ENCODE data around the gene ZG16B. TPM values are rescaled to one million over a fixed set of nuclear protein-coding genes. Genes with fewer than 3 reads are reported as not detected.

The ZG16B gene
- total RNA-seq, 1 donor from 2014 or later, result not detected

DNA sequence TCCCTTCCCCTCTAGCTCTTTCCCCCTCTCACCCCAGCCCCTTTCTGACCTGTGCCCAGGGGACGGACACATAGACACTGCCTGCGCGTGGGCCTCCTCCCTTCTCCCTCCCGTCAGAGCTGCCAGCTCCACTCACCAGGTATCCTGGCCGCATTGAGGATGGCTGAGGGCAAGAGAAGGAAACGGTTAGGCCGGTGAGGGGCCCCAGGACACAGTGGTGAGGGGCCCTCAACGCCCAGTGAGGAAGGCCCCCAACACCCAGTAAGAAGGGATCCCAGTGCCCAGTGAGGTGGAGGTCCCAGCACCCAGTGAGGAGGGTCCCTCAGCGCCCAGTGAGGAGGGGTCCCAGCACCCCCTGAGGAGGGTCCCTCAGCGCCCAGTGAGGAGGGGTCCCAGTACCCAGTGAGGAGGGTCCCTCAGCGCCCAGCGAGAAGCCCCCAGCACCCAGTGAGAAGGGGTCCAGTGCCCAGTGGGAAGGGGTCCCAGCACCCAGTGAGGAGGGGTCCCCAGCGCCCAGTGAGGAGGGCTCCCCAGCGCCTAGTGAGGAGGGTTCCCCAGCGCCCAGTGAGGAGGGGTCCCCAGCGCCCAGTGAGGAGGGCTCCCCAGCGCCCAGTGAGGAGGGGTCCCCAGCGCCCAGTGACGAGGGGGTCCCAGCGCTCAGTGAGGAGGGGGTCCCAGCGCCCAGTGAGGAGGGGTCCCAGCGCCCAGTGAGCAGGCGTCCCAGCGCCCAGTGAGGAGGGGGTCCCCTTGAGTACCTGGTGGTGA lies 26.8 kb downstream of the ZG16B start:
- intact Hi-C loops (cut with DNase I), result no loop called here
- DNase-seq (ENCODE audit: low spot score), result peak; percentile 54

DNA sequence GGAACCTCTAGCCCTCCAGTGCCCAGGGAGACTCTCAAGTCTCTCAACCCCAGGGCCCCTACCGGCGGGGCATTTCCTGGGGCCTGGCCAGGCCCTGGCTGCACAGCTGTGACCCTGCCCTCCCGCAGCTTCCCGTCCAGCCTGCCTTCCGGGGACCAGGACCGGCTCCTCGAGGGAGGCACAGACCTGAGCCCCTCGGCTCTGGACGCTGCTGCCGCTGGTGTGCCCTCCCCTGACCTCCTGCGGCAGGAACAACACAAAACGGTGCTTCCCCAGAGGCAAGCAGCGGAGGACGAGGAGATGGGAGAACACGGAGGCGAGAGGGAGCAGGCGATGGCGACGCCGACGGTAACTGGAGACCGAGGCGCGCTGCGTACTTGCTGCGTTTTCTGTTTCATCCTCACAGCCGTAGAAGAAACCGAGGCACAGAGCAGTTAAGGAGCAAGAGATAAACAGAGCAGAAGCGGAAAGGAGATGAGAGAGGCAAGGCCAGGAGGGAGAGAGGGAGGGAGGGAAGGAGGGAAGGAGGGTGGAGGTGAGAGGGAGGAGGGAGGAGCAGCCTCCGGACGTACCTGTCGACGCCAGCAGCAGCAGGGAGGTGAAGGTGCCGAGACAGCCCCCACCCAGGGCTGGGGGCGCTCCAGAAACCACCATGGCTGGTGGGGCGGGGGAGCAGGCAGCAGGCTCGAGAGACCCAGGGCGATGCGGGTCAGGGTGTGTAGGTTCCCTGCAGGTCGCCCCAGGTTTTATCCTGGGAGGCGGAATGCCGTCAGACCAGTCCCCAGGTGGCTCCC lies 27.5 kb downstream of the ZG16B start, which contains the start of gene PRSS22:
Gene PRSS22, minus strand, starts transcription at position 720 of the 794 bp plus-strand sequence. Its CDS starts 66 bp downstream, at position 654.
- intact Hi-C loops (cut with DNase I), result no loop called here
- DNase-seq (ENCODE audit: low spot score), result peak; percentile 56

DNA sequence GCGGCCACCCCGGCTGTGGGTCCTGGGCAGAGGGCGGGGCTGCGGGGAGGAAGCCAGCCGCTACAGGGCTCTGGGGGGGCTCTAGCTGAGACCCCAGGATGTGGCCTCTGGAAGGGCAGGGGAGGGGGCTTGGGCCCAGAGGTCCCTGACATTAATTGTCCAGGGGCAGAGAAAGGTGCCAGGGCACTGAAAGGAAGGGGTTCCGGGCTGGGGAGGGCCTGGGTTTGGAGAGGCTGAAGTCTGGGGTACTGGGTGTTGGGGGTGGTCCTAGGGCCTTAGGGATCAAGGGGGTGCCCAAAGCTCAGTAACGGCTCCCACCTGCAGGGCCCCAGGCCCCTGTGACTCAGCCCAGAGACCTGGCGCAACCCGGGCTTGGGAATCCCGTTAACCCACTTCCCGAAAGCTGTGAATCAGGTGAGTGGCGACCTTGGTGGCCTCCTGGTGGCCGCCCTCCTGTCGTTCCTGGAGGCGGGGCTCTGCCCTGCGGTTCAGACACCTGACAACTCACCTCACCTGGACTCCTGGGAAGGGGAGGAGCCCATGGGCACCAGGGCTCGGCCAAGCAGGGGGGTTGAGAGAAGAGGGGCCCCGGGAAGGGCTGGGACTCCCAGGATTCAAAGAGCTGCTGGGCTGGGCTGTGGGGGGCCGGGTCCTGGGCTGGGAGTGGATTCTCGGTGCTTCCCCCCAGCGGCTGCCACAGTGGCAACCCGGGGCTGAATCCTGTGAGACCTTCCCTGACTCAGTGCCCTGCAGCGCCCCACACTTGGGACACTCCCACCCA lies 28.3 kb downstream of the ZG16B start:
- peak; percentile 69 for DNase-seq (ENCODE audit: low spot score)
- intact Hi-C loops (cut with DNase I), result no loop called here

DNA sequence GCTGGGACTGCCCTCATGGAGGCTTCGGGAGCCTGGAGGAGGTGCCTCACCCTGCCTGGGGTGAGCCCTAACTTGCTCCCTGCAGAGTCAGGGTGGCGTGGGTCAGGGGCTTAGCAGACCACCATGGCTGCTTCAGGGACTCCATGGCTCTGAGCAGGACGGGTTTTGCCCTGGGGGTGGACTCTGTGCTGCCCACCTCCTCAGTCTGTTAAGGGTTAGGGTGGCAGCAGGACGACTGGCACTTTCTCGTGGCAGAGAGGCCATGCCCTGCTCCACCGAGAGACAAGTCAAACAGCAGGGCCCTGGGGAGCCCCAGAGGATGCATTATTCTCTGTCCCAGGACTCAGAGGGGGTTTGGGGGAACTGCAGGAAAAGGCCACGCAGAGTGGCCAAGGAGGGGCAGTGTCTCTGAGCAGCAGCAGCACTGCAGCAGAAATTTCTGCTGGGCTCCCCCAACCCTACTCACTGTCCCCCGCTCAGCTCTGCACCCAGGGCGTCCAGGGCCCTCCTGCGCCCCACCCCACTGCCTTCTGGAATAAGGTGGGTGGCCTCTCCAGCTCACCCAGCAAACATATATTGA lies 29.7 kb downstream of the ZG16B start:
- intact Hi-C loops (cut with DNase I), result loop anchor here (10.0 kb wide), 1 partner anchor 135 kb away; the partner anchor contains the start of gene PRSS27
- peak; percentile 71 for DNase-seq (ENCODE audit: low spot score)

DNA sequence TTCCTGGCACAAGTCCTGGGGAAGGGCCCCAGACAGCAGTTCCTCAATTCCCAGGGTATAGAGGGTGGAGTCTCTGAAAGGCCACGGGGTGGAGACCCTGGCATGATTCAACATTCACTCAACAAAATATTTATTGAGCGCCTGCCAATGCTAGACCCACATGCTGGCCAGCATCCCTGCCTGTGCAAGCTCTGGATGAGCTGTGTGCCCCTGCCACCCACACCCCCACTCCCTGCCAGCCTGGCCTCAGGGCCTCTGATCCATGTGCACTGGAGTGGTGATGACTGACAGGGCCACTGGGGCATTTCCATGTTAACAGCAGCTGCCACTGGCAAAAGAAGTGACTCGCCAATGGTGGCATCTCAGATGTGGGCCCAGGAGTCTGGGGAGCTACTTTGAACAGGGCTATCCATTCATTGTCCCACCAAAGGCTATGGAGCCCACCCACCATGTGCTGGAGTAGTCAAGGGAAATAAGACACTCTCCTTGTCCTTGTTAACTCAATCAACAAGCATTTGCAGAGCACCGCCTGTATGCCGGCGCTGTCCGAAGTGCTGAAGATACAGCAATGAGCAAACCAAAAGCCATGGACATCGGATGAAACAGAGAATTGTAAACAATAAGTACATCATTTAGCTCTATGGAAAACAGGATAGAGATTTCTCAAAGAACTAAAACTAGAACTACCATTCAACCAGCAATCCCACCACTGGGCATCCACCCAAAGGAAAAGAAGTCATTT lies 30.9 kb downstream of the ZG16B start:
- intact Hi-C loops (cut with DNase I), result loop anchor here (10.0 kb wide), 1 partner anchor 136 kb away; the partner anchor contains the start of gene PRSS27
- DNase-seq (ENCODE audit: low spot score), result peak; percentile 24

DNA sequence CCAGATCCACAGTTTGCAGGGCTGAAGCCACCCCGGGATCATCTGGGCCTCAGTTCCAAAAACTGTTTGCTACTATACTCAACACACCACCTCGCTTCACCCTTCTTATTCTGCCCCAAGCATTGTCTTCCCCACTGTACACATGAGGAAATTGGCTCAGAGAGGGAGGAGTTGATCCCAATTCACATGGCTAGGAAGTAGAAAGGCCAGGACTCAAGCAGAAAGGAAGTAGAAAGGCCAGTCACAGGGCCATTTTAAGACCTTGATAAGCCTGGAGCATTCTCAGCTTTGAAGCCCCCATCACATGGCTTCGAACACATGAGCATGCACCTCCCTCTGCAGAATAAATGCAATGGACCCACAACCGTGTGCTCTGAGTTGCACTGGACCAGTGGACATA lies 35.5 kb downstream of the ZG16B start:
- intact Hi-C loops (cut with DNase I), result loop anchor here (5.0 to 10.0 kb wide), 3 partner anchors 47 to 141 kb away; partner anchors contain the start of genes ELOB, FLYWCH1 and PRSS27

DNA sequence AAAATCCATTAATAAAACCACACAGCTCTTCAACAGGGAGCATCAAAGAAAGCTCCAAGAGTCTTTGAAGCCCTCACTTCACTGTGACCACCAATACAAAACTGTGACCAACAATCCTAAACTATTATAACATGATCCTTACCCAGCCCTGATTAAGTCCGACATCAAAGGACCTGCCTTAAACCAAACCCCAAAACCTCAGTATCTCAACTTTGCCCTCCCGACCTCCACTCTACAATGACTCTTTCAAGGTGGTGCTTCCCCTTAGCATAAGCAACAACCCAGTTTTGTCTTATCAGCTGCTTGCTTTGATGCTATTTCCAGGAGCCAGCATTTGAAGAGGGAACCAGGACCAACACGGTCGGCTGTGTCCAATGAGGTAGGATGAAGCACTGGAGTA lies 36.3 kb downstream of the ZG16B start:
- intact Hi-C loops (cut with DNase I), result loop anchor here (5.0 to 10.0 kb wide), 3 partner anchors 46 to 142 kb away; partner anchors contain the start of genes ELOB, FLYWCH1 and PRSS27

More for the DNA sequence above, 35.5 kb downstream of the ZG16B start:
- DNase-seq (ENCODE audit: low spot score), result peak; percentile 5

DNA sequence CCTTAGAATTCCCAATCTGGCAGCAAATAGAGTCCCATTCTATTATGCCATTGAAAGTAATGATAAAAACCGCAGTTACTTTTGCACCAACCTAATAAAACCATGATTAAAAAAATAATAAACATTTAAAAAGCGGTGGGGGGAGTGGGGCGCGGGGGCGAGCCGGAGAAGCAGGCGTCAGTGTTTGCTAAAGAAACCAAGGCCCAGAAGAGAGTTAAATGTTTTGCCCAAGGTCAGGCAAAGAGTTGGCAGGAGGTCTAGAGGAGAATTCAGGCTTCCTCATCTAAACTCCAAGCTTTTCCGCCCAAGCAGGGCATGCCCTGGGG lies 37.5 kb downstream of the ZG16B start:
- intact Hi-C loops (cut with DNase I), result loop anchor here (5.0 to 10.0 kb wide), 3 partner anchors 45 to 143 kb away; partner anchors contain the start of genes ELOB, FLYWCH1 and PRSS27
- no peak for DNase-seq (ENCODE audit: low spot score)

More for the DNA sequence above, 36.3 kb downstream of the ZG16B start:
- DNase-seq (ENCODE audit: low spot score), result peak; percentile 17

DNA sequence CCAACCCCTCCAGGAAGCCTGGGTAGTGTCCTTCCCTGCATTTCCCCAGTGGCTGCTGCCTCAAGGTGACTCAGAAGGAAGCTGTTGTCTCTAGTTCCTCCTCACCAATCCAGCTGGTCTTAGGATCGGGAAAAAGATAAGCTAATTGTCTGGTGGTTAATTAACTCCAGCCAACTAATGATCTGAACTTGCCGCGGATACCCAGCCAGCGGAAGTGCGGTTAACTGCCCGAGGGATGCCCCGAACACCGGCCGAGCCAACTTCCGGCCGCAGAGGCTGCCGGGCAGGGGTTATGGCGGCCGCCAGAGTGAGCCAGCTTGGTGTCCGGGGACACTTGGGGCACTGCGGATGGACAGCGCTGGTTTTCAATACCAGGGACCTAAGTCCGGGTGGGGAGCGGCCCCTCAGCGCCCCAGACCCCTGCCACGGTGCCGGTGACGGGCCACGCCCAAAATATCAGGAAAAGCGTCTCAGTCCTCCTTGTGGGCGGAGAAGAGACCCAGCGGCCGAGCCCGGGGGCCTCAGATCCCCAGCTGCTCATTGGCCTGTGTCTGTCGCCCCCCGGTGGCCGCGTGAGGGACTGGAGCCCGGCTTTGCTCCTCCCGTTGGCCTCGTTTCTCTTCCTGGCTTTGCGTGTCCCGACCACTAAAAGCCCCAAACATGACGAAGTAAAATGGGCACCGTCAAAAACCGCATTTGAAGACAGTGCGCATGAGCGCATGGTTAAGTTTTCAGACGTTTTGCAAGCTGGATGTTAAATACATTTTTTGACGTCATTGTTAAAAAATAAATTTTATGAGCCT lies 38.1 kb downstream of the ZG16B start:
- DNase-seq (ENCODE audit: low spot score), result peak; percentile 96
- intact Hi-C loops (cut with DNase I), result loop anchor here (1.0 to 10.0 kb wide), 4 partner anchors 29 to 143 kb away; partner anchors contain the start of genes ELOB, FLYWCH1 and PRSS27

DNA sequence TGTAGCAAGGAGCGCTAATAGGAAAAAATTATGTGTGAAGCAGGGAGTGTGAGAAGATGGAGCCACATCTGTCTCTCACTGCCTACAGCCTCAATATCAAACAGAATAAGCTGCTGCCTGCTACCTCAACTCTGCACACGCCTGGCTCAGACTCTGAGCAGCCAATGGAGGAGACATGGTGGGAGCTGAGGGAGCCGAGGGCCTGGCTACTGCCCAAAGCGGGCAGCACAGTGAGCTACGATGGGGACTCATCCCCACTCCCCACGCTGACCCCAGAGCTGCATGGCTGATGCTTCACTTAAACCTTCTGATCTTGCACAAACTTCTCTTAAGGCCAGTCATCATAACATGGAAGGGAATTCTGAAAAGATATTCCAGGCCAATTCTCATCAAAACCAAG lies 41.8 kb downstream of the ZG16B start:
- intact Hi-C loops (cut with DNase I), result no loop called here
- no peak for DNase-seq (ENCODE audit: low spot score)

DNA sequence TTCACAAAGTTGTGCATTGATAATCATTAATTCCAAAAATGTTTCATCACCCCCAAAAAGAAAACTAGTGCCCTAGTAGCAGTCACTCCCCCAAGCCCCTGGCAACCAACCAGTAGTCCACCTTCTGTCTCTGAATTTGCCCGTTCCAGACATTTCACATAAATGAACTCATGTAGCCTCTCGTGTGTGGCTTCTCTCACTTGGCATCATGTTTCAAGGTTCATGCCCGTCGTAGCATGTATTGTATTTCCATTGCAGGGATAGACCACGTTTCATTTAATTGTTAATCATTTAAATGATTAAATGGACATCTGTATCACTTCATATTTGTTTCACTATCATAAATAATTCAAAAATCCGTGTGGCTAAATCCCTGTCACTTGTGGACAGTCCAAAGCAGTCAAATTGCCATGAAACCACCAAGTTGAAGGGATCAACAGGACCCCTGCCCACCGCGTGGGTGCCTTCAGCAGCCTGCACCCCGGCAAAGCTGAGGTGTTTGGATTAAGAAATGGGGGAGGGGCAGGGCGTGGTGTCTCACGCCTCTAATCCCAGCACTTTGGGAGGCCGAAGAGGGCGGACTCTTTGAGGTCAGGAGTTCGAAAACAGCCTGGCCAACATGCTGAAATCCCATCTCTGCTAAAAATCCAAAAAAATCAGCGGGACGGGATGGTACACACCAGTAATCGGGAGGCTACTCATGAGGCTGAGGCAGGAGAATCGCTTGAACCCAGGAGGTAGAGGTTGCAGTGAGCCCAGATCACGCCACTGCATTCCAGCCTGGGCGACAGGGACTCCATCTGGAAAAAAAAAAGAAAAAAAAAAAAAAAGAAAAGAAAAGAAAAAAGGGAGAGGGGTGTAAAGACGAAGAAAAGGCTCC lies 44.2 kb downstream of the ZG16B start:
- no peak for DNase-seq (ENCODE audit: low spot score)
- intact Hi-C loops (cut with DNase I), result no loop called here

DNA sequence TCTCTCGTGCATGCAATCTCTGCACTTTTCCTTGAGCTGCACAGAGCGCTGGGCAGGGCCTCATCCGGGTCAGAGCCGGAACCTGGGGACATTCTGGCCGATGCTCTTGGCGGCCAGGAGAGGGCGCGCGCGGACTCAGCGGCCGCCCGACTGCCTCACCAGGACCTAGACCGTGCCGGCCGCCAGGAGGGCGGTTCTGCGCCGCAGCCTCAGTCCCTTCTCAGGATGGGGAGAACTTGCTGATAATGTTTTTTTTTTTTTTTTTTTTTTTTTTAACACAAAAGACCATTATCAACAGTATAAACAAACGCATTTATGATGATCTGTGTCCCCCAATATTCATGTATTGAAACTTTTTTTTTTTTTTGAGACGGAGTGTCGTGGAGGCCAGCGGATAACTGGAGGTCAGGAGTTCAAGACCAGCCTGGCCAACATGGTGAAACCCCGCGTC lies 44.8 kb downstream of the ZG16B start:
- intact Hi-C loops (cut with DNase I), result no loop called here
- peak; percentile 91 for DNase-seq (ENCODE audit: low spot score)

DNA sequence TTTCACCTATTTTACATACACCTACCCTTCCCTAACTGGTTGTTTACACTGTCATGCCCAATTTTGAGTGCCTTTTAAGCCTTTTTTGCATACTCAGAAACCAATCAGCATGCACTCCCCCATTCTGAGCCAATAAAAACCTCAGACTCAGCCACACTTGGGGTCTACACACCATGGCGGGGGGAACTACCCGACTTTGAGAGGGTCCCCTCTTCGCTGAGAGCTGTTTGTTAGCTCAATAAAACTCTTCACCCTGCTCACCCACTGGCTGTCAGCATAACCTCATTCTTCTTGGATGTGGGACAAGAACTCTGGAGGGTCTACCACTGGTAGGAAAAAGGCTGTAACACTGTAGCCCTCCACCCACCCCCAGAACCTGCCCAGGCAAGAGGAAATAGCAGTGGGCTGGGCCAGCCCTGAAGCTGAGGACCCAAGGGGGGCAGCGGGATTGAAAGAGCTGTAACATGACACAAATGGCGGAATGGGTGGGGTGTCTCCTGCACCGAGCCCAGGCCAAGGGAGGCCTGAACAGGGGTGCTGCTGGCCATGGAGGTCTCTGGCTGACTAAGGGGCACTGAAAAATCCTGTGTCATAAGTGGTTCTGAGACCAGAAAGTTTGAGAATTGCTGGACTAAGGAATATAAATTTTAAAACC lies 49.9 kb downstream of the ZG16B start:
- intact Hi-C loops (cut with DNase I), result no loop called here

More for the DNA sequence above, 49.9 kb downstream of the ZG16B start:
- DNase-seq (ENCODE audit: low spot score), result no peak

Measured in cardiac septum (tissue), 1 donor.